AG04449 (cell line): ENCODE measurements around the gene DUSP11.
"Not testable (repeated sequence)": the region's sequence is repeated elsewhere in the genome, so short reads cannot be mapped to it uniquely, and the experiment has no call there.

ENCODE experiments used
- CTCF ChIA-PET: fragments of 350-600 bp; formaldehyde crosslinking; extraction: SDS; loops from one replicate; lab custom pipeline; 2021; ENCODE audit warnings: antibody characterized with exemption; lab: Yijun Ruan, JAX
- POLR2A ChIA-PET: fragments of 400-600, 350-600 bp; formaldehyde crosslinking; extraction: SDS; loops from one replicate; lab custom pipeline; 2020; ENCODE audit warnings: antibody characterized with exemption, inconsistent platforms; lab: Yijun Ruan, JAX
- DNase-seq: peaks from one replicate; pipeline ENCODE4 v3.0.0-alpha.2; 2010; ENCODE audit warnings: low read depth, low spot score
- H3K4me3 ChIP-seq: 2 replicates; pipeline ENCODE4 v1.5.1; 2011; ENCODE audit warnings: low read depth, mild to moderate bottlenecking, control low read depth, low read length
- CTCF ChIP-seq: IDR thresholded peaks from one replicate; pipeline ENCODE4 v1.5.1; 2011; ENCODE audit warnings: mild to moderate bottlenecking, moderate library complexity, low read length, control low read depth, inconsistent platforms; ENCODE audit not compliant: insufficient read depth; ENCODE audit errors: missing control alignments

The DUSP11 gene

GRCh38 chr2:73821227-73821626 lies 41.3 kb upstream of the DUSP11 start:
- H3K4me3 ChIP-seq: no peak overlapping the region
- ChIA-PET POLR2A (no interaction called here), CTCF (interaction anchor here (0.7 to 9.5 kb wide), 8 partner anchors 10 to 514 kb away, joined by 3 to 221 read pairs (median 4); partner anchors contain the start of gene BOLA3)
- no peak for DNase-seq
- TF ChIP-seq CTCF: no peak

- ChIA-PET POLR2A (no interaction called here), CTCF (no interaction called here)
- H3K4me3 ChIP-seq: no peak overlapping the region
These were observed 38.4 kb upstream of the DUSP11 start for GRCh38 chr2:73818296-73818695.

GRCh38 chr2:73812635-73813034 lies 32.7 kb upstream of the DUSP11 start:
- ChIA-PET CTCF (interaction anchor here (3.2 kb wide), 1 partner anchor 12 kb away, joined by 22 read pairs; no protein-coding TSS in a partner anchor), POLR2A (no interaction called here)
- no peak overlapping the region for H3K4me3 ChIP-seq
- DNase-seq: no peak
- no peak for TF ChIP-seq CTCF

More at GRCh38 chr2:73818296-73818695, 38.4 kb upstream of the DUSP11 start:
- DNase-seq: no peak
- TF ChIP-seq CTCF: no peak

- ChIA-PET CTCF (interaction anchor here (0.8 to 3.2 kb wide), 4 partner anchors 9 to 340 kb away, joined by 3 to 22 read pairs (median 4); no protein-coding TSS in a partner anchor), POLR2A (no interaction called here)
- H3K4me3 ChIP-seq: no peak overlapping the region
- TF ChIP-seq CTCF: no peak
- no peak for DNase-seq
These were observed 32.0 kb upstream of the DUSP11 start for GRCh38 chr2:73811878-73812277.

GRCh38 chr2:73783883-73784282 lies 4.0 kb upstream of the DUSP11 start, which contains the start of gene C2orf78:
Gene C2orf78, plus strand, starts transcription at chr2:73784183. Its CDS starts 127 bp downstream, at chr2:73784310.
- CTCF ChIA-PET, DNase-seq, H3K4me3 ChIP-seq, POLR2A ChIA-PET: not testable (repeated sequence)

- DNase-seq, POLR2A ChIA-PET, CTCF ChIA-PET, H3K4me3 ChIP-seq: not testable (repeated sequence)
These were observed 3.5 kb upstream of the DUSP11 start for GRCh38 chr2:73783402-73783801.

GRCh38 chr2:73780237-73780582 lies 307 bp upstream of the DUSP11 start:
- ChIA-PET POLR2A (no interaction called here), CTCF (interaction anchor here (0.9 to 1.6 kb wide), 6 partner anchors 8 to 47 kb away, joined by 3 to 12 read pairs (median 4); no protein-coding TSS in a partner anchor)
- TF ChIP-seq CTCF: no peak
- peak overlapping the region; percentile 98; the same call in 1 of the 2 replicates for H3K4me3 ChIP-seq
- DNase-seq: no peak

- DNase-seq, POLR2A ChIA-PET: not testable (repeated sequence)
- CTCF ChIA-PET: interaction anchor here (0.9 kb wide), 1 partner anchor 9 kb away, joined by 3 read pairs; no protein-coding TSS in a partner anchor
These were observed 936 bp downstream of the DUSP11 start for GRCh38 chr2:73778867-73779466.

More at GRCh38 chr2:73778867-73779466, 936 bp downstream of the DUSP11 start:
- H3K4me3 ChIP-seq: peak overlapping the region; percentile 98
